Activated naive CD8-positive, alpha-beta T cell (primary cell): ENCODE results near the gene WDR43.
"Not testable (repeated sequence)": the region's sequence is repeated elsewhere in the genome, so short reads cannot be mapped to it uniquely, and the experiment has no call there.

Source experiments
- H3K27ac Mint-ChIP-seq: one replicate; pipeline ENCODE4 v1.8.0; 2021; ENCODE audit warnings: mixed read lengths
- H3K27me3 Mint-ChIP-seq: one replicate; pipeline ENCODE4 v1.8.0; 2021; ENCODE audit warnings: mixed read lengths
- H3K36me3 Mint-ChIP-seq: one replicate; pipeline ENCODE4 v1.8.0; 2021; ENCODE audit warnings: mixed read lengths
- H3K4me1 Mint-ChIP-seq: one replicate; pipeline ENCODE4 v1.8.0; 2021; ENCODE audit warnings: low read depth, mixed read lengths
- H3K4me3 Mint-ChIP-seq: one replicate; pipeline ENCODE4 v1.8.0; 2021; ENCODE audit warnings: mild to moderate bottlenecking, mixed read lengths
- H3K9me3 Mint-ChIP-seq: one replicate; pipeline ENCODE4 v1.8.0; 2021; ENCODE audit warnings: low read depth, mixed read lengths

Gene WDR43

DNA sequence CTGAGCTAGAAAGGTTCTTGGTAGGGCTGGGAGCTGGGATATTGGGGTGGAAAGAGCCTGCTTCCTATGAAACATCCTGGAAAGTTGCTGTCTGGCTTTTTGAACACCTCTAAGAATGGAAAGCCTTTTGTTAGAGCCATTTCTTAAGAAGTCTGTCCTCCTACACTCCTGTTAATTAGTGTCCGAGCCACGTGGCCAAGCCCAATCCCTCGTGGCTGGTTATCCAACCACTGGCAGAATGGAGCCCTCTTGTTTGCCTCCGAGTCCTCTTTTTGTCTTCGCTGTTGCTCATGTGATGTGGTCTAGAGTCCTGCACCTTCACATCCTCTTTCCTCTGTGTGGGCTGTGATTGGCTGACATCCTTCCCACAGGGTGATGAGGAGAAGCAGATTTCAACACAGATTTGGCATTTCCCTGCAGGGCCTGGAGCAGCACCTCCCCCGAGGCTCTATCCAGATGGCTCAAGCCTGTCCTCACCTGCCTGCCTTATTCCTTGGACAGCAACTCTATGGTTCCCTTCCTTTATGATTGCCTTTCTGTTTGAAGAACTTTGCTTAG is 78.4 kb downstream of the WDR43 start:
- no peaks in the 10 kb centered on the region for H3K27me3 Mint-ChIP-seq
- no peak overlapping the region for H3K27ac Mint-ChIP-seq
- H3K9me3 Mint-ChIP-seq: no peaks in the 10 kb centered on the region
- H3K4me3 Mint-ChIP-seq: no peak overlapping the region
- peaks cover 11% of the 10 kb centered on the region for H3K4me1 Mint-ChIP-seq
- H3K36me3 Mint-ChIP-seq: no peaks in the 10 kb centered on the region

DNA sequence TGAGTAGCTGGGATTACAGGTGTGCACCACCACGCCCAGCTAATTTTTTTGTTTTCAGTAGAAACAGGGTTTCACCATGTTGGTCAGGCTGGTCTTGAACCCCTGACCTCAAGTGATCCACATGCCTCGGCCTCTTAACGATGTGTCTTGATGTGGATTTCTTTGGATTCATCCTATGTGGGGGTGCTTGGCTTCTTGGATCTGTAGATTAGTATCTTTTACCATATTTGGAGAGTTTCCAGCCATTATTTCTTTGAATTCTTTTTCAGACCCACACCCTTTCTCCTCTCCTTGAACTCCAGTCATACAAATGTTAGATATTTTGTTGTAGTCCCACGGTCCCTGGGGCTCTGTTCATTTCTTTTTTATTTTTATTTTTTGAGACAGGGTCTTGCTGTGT is 79.8 kb downstream of the WDR43 start:
- no peaks in the 10 kb centered on the region for H3K36me3 Mint-ChIP-seq
- H3K4me1 Mint-ChIP-seq: peaks cover 11% of the 10 kb centered on the region
- no peaks in the 10 kb centered on the region for H3K27me3 Mint-ChIP-seq
- no peak overlapping the region for H3K27ac Mint-ChIP-seq
- no peaks in the 10 kb centered on the region for H3K9me3 Mint-ChIP-seq
- H3K4me3 Mint-ChIP-seq: no peak overlapping the region

DNA sequence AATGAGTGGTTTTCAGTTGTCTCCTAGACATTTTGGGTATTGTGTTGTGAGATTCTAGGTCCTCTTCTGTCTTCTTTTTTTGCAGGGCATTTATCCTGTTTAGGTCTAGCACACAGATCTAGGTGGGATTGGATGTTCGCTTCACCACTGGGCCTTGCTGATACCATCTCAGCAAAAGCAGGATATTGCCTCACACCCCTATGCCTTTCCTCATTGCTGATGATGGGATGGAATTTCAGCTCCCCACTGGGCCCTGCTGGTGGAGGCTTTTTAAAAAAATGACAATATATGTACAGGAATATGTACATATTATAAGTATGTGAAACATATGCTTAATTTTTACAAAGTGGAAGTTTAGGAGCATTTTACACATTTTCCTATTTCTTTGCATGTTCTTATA is 81.2 kb downstream of the WDR43 start:
- Mint-ChIP-seq H3K36me3 (no peaks in the 10 kb centered on the region), H3K27ac (no peak overlapping the region), H3K4me3 (no peak overlapping the region), H3K9me3 (no peaks in the 10 kb centered on the region), H3K4me1 (peaks cover 11% of the 10 kb centered on the region), H3K27me3 (no peaks in the 10 kb centered on the region)

DNA sequence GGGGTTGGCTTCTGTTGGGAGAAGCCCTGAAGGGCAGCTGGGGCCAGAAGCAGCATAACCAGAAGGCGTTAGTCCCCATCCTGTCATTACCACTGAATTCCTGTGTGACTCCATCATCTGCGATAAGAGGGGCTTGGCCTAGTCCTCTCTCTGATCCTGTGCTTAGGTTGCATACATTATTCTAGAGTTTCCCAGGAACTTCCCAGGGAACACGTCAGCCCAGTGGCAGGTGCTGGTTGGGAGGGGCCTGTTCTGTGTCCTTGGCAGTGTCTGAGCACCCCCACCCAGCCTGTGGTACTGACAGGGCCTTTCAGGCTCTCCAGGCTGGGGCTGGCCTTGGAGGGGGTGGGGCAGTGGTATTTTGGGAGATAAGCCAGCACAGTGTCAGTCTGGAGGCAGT is 82.1 kb downstream of the WDR43 start:
- H3K27ac Mint-ChIP-seq: no peak overlapping the region
- H3K4me3 Mint-ChIP-seq: no peak overlapping the region
- H3K9me3 Mint-ChIP-seq: no peaks in the 10 kb centered on the region
- H3K27me3 Mint-ChIP-seq: no peaks in the 10 kb centered on the region
- H3K36me3 Mint-ChIP-seq: no peaks in the 10 kb centered on the region
- H3K4me1 Mint-ChIP-seq: peaks cover 11% of the 10 kb centered on the region

DNA sequence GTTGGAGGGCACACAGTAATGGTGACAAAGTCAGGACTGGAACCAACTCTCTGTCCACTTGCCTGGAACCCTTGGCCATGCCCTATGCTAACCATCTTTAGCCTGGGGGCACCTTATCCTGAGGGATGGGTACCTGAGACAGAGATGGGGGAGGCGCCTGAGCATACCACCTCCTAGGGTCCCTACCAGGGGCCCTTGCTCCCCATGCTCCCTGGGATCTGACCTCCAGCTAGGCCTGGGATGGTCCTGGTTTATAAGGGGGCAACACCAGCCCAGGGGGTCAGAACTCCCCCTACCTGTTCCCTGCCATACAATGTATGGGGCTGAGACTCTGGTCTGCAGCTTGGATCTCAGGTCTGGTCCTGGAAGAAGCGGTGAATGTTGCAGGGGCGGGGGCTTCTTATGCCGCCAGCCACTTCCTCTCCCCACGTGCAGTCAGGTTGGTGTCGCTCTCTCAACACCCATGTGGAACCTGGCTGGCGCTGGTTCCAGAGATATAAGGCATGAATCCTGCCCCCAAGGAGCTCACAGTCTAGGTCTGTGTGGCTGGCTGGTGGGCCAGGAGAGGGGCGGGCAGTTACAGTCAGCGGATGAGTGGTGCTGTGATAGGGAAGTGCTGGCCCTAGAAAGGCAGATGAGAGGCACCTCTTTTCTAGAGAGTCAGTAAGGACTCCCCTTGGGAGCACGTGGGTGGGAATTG is 82.9 kb downstream of the WDR43 start:
- no peak overlapping the region for H3K4me3 Mint-ChIP-seq
- no peak overlapping the region for H3K27ac Mint-ChIP-seq
- H3K4me1 Mint-ChIP-seq: peaks cover 9% of the 10 kb centered on the region
- H3K9me3 Mint-ChIP-seq: no peaks in the 10 kb centered on the region
- H3K27me3 Mint-ChIP-seq: no peaks in the 10 kb centered on the region
- no peaks in the 10 kb centered on the region for H3K36me3 Mint-ChIP-seq

DNA sequence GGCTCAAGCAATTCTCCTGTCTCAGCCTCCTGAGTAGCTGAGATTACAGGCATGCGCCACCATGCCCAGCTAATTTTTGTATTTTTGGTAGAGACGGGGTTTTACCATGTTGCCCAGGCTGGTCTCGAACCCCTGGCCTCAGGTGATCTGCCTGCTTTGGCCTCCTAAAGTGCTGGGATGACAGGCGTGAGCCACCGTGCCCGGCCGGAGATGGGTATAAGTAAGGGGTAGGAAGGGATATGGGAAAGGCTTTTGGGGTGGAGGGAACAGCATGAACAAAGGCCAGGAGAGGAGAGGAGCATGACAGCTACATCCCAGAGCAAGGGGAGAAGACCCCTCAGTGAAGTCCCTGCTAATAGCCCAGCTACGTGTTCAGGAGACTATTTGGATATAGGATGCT is 83.5 kb downstream of the WDR43 start:
- H3K36me3 Mint-ChIP-seq, H3K27ac Mint-ChIP-seq: not testable (repeated sequence)

DNA sequence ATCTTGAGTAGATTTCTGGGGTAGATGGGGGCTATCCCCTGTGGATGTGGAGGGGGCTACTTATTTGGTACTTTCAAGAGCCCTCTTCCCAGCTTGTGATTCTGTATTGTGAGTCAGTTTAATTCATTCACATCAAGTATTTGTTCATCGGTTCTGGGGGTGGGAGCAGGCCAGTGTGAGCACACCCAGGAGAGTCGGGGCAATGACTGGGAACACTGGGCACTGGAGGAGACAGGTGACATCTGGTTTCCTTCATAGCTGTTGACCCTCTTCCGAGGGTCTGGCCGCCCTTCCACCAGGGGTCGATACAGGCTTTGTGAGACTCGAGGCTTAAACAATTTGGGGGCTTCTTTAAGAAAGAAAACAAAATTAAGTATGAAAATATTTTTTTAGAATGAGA is 84.1 kb downstream of the WDR43 start:
- H3K36me3 Mint-ChIP-seq: no peaks in the 10 kb centered on the region
- H3K9me3 Mint-ChIP-seq: no peaks in the 10 kb centered on the region
- no peaks in the 10 kb centered on the region for H3K27me3 Mint-ChIP-seq
- peaks cover under 1% of the 10 kb centered on the region for H3K4me1 Mint-ChIP-seq
- H3K4me3 Mint-ChIP-seq: no peak overlapping the region
- no peak overlapping the region for H3K27ac Mint-ChIP-seq

More for the DNA sequence above, 83.5 kb downstream of the WDR43 start:
- not testable (repeated sequence) for H3K4me3 Mint-ChIP-seq, H3K4me1 Mint-ChIP-seq, H3K9me3 Mint-ChIP-seq, H3K27me3 Mint-ChIP-seq

DNA sequence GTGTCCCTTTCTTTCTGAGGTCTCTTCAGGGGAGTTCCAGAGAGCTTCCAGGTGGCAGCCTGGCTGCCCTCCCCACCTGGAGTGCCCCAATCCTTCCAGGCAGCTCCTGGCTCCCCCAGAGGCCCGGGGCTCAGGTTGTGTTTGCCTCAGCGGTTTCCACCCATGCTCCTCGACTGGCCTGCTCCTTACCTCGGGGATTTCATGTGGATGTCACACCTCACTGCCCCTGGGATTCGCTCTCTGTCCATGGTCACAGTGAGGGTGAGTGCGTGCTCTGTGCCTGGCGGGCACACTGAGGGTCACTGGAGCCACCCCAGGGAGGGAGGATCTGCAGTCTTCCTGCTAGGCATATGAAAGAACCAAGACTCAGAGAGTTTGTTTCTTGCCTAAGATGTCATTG is 84.6 kb downstream of the WDR43 start:
- H3K27ac Mint-ChIP-seq: no peak overlapping the region
- H3K4me1 Mint-ChIP-seq: no peaks in the 10 kb centered on the region

DNA sequence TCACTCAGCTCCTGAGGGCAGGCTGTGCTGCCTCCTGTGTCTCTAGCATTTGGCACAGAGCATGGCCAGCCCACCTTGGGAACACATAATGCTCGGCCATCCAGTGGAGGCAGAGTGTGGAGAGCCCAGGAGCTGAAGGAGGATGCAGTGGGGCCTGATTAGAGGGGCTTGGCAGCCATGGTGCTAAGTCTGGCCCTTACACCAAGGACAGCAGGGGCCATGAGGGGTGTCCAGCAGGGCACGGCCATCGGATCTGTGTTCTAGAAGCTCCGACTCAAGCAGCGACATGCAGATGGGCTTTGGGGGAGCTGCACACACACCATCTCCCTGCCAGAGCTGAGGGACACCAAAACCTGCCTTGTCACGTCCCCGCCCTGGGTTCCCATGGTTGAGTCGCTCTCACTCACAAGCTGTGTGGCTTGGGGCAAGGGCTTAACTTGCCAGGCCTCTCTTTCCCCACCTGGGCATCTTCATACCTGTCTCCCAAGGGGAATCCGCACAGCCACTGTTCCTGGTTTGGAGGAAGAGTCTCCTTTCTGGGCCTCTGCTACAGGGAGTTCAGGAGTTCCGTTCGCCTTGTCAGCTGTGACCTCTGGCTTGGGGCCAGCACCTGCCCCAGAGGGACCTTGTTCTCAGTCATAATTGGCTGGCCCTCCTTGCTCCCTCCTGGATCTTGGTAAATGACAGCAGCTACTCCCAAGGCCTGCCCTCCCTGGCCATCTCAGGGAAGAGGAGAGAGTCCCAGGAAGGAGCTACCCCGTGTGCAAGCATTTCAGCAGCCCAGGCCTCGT is 85.3 kb downstream of the WDR43 start:
- H3K4me3 Mint-ChIP-seq: no peak overlapping the region
- H3K9me3 Mint-ChIP-seq: no peaks in the 10 kb centered on the region
- no peak overlapping the region for H3K27ac Mint-ChIP-seq
- H3K4me1 Mint-ChIP-seq: no peaks in the 10 kb centered on the region
- no peaks in the 10 kb centered on the region for H3K36me3 Mint-ChIP-seq
- H3K27me3 Mint-ChIP-seq: no peaks in the 10 kb centered on the region

More for the DNA sequence above, 84.6 kb downstream of the WDR43 start:
- Mint-ChIP-seq H3K4me3 (no peak overlapping the region), H3K27me3 (no peaks in the 10 kb centered on the region), H3K9me3 (no peaks in the 10 kb centered on the region), H3K36me3 (no peaks in the 10 kb centered on the region)

DNA sequence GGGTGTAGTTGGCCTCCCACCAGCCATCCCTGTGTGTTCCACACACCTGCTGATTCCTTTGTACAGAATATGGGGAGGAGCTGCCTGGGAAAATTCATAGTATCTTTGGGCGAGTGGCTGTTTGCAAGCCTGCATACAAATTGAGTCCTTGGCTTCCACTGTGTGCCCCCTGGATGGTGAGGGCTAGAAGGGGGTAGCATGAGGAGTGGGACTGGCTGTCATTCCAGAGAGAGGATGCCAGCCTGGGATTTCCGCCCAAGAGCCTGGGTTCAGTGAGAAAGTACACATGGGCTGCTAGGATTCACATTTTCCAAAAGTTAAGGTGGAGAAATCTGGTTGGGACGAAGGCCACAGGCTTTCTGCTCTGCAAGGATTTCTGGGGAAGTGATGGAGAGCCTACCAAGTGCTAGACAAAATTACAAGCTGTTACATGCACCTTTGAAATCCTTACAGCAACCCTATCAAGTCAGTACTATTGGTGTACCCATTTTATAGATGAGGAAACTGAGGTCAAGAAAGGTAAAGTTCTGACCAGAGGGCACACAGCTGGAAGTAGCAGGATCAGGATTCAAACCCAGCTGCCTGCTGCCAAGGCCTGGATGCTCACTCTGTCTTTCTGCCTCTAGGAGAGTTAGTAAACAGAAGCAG is 86.0 kb downstream of the WDR43 start:
- Mint-ChIP-seq H3K27ac (no peak overlapping the region), H3K4me1 (no peaks in the 10 kb centered on the region), H3K4me3 (no peak overlapping the region), H3K36me3 (no peaks in the 10 kb centered on the region), H3K9me3 (no peaks in the 10 kb centered on the region), H3K27me3 (no peaks in the 10 kb centered on the region)

DNA sequence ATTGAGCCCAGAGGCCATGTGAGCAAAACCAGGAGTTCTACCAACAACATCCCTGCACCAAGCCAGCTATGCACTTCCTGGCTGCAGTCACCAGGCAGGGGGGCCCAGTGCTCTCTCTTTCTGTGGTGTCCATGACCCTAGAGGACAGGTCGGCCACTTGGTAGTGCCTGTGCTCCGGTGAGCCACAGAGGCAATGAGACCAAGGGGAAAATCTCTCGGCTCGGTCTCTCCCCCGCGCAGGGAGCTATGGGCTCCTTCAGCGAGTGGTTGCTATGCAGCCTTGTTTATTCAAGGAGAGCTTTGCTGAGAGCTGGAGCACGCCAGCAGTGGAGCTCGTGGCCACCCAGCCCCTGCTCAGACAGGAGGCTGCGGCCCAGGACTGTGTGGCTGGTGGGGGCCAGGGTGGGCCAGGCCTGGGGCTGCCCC is 86.6 kb downstream of the WDR43 start, which contains the start of gene TOGARAM2:
Gene TOGARAM2, plus strand, starts transcription at position 283 of the 426 bp plus-strand sequence. CDS start 13,537 bp downstream, outside the sequence.
- Mint-ChIP-seq H3K4me1 (no peaks in the 10 kb centered on the region), H3K27me3 (no peaks in the 10 kb centered on the region), H3K9me3 (no peaks in the 10 kb centered on the region), H3K4me3 (no peak within 1 kb of the TSS), H3K27ac (no peak within 1 kb of the TSS), H3K36me3 (no peaks in the 10 kb centered on the region)

DNA sequence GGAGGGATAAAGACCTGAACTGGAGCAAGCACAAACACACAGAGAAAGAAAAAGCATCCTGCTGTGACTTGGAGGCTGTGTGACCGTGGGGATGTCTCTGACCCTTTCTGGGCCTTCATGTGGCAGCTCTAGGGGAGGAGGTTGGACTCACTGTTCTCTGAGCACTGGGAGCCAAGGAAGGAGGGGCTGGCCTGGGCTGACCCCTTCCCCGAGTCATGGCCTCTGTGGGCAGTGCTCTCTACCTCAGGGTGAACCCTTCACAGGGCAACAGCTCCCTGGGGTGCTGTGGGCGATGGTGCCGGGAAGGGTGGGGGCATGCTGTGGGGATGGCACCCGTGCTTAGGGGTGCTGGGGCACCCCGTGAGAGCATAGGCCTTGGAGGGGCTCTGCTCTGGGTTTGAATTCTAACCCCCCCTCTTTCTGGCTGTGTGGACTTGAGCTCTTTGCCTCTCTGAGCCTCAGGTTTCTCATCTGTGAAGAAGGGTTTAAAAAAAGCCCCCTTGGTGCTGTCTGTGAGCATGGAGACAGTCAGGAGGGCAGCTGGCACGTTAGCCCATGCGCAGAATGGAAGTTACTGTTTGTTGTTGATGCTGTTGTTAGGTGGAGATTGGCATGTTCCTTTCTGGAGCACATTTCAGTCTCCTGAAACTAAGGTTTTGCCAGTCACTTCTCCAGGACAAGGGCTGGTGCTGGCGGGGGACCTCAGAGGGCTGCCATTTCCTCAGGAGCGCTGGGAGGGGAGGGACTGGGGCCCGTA is 87.3 kb downstream of the WDR43 start:
- Mint-ChIP-seq H3K36me3 (no peaks in the 10 kb centered on the region), H3K27me3 (no peaks in the 10 kb centered on the region), H3K4me1 (no peaks in the 10 kb centered on the region), H3K27ac (no peak overlapping the region), H3K9me3 (no peaks in the 10 kb centered on the region), H3K4me3 (no peak overlapping the region)

DNA sequence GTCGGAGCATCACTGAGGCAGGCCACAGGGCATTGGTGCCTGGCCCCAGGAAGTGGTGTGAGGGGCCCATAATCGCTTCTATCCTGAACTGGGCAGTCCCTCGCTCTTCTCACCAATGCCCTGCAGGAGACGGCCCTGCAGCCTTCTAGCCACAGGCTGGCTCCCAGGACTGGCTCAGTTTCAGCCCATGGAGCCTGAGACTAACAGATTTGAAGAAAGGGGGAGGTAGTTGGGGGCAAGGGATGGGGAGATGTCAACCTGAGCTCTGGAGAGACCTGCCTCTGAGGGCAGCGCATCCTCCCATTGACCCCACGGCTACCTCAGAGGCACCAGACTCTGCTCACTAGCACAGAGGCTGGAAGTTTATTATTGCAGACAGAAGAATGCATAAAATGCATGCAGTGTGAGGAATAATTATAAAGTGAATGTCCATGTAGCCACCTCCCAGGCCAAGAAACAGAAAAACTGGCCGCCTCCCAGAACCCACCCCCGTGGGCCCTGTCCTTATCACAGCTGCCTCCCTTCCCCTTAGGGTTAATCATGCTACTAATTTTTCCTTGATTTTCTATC is 88.0 kb downstream of the WDR43 start:
- H3K27ac Mint-ChIP-seq: no peak overlapping the region
- no peaks in the 10 kb centered on the region for H3K27me3 Mint-ChIP-seq
- H3K4me1 Mint-ChIP-seq: no peaks in the 10 kb centered on the region
- H3K4me3 Mint-ChIP-seq: no peak overlapping the region
- no peaks in the 10 kb centered on the region for H3K9me3 Mint-ChIP-seq
- no peaks in the 10 kb centered on the region for H3K36me3 Mint-ChIP-seq

DNA sequence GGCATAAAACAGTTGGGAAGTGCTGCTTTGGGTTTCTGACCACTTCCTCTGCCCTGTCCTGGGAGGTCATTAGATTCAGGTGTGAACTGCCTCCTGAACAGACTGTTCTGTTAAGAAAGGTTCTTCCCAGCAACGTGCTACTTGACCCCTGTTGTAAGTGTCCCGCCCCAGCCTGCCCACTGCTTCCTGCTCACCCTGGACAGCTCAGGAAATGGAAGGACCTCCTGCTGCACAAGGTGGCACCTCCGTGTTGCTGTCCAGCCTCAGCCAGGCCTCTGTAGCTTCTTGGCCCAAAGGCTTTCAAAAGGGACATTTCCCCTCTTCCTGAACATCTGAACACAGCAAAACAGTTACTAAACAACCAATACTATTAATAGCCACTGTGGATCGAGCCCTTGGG is 92.0 kb downstream of the WDR43 start:
- H3K4me3 Mint-ChIP-seq: no peak overlapping the region
- no peaks in the 10 kb centered on the region for H3K27me3 Mint-ChIP-seq
- no peaks in the 10 kb centered on the region for H3K9me3 Mint-ChIP-seq
- H3K27ac Mint-ChIP-seq: no peak overlapping the region
- H3K36me3 Mint-ChIP-seq: no peaks in the 10 kb centered on the region
- H3K4me1 Mint-ChIP-seq: no peaks in the 10 kb centered on the region
